Measurements from ENCODE around the gene GALNT18.
"Not testable (repeated sequence)": the region's sequence is repeated elsewhere in the genome, so short reads cannot be mapped to it uniquely, and the experiment has no call there.

GALNT18 gene

GRCh38 chr11:11456866-11457265, 164.9 kb downstream of the GALNT18 start:
- H3K9me3 ChIP-seq (ENCODE audit: insufficient read depth, low read depth, low read length) = no peaks in the 10 kb centered on the region
- H3K9ac ChIP-seq (ENCODE audit: low read depth, low read length) = no peak overlapping the region
- H3K36me3 ChIP-seq (ENCODE audit: insufficient read depth, low read length) = no peaks in the 10 kb centered on the region
- H3K4me1 ChIP-seq (ENCODE audit: insufficient read depth, low read length) = no peaks in the 10 kb centered on the region
- H3K27me3 ChIP-seq (ENCODE audit: insufficient read depth, low read length) = no peaks in the 10 kb centered on the region
- no peak overlapping the region for H3K27ac ChIP-seq (ENCODE audit: low read depth, low read length)
- no peak overlapping the region for H3K4me3 ChIP-seq (ENCODE audit: low read length)
- 91% methylated on average over 3 of the region's 3 CpGs for WGBS

DNA sequence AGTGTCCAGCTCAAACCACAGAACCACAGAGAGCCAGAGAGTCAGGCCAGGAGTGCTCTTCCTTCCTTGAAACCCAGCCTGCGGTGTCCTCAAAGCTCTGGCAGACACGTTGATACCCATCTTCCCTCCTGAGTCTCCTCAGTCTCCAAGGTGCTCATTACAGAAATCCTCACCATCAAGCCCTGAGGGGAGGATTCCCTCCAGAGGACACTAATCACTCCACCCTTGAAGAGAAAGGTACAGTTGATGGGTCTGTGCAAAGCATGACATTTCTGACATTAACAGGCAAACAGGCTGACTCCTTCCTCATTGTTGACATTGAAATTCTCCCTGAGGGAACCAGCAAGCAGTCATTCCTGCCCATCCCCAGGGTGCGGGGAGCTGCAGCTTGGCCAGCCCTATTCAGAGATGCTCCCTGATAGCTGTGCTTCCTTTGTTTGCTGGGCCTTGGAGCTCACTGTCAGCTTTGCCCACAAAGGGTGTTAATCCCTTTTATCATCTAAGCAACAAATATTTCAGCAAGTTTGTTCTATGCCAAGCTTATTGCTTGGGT, 167.1 kb downstream of the GALNT18 start:
- Histone ChIP-seq H3K27ac (ENCODE audit: low read depth, low read length) (no peak overlapping the region), H3K9ac (ENCODE audit: low read depth, low read length) (no peak overlapping the region), H3K9me3 (ENCODE audit: insufficient read depth, low read depth, low read length) (no peaks in the 10 kb centered on the region), H3K4me3 (ENCODE audit: low read length) (no peak overlapping the region), H3K36me3 (ENCODE audit: insufficient read depth, low read length) (no peaks in the 10 kb centered on the region), H3K27me3 (ENCODE audit: insufficient read depth, low read length) (no peaks in the 10 kb centered on the region), H3K4me1 (ENCODE audit: insufficient read depth, low read length) (peaks cover 4% of the 10 kb centered on the region; the same call in 1 of the 2 replicates)
- 80% methylated on average over 3 of the region's 3 CpGs for WGBS

DNA sequence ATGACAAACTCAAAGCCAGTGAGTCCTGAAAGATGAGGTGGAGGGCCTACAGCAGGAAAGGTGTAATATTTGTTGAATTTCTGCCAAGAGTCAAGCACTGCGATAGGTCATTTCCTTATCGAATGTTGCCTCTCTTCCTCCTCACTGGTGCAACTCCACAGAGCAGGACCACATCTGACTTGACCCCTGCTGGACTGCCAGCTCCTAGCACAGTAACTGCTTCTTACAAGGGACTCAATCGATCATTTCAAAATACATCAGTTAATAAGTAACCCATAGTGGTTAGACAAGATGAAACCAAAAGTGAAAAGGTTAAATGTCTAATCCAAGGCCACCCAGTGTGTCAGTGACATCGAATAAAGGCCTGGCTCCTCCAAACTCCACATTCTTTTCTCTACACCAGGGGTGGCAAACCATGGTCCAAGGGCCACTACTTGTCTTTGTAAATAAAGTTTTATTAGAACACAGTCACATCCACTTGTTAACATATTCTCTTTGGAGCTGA, 170.3 kb downstream of the GALNT18 start:
- H3K36me3 ChIP-seq (ENCODE audit: insufficient read depth, low read length) = no peaks in the 10 kb centered on the region
- H3K4me1 ChIP-seq (ENCODE audit: insufficient read depth, low read length) = peaks cover 4% of the 10 kb centered on the region; the same call in 1 of the 2 replicates
- H3K27ac ChIP-seq (ENCODE audit: low read depth, low read length) = no peak overlapping the region
- no peaks in the 10 kb centered on the region for H3K9me3 ChIP-seq (ENCODE audit: insufficient read depth, low read depth, low read length)
- no peak overlapping the region for H3K4me3 ChIP-seq (ENCODE audit: low read length)
- no peak overlapping the region for H3K9ac ChIP-seq (ENCODE audit: low read depth, low read length)
- H3K27me3 ChIP-seq (ENCODE audit: insufficient read depth, low read length) = no peaks in the 10 kb centered on the region
- WGBS = 86% methylated on average over 4 of the region's 4 CpGs

GRCh38 chr11:11450744-11451362, 171.0 kb downstream of the GALNT18 start:
- Histone ChIP-seq H3K4me1 (ENCODE audit: insufficient read depth, low read length) (peaks cover 4% of the 10 kb centered on the region; the same call in 1 of the 2 replicates), H3K4me3 (ENCODE audit: low read length) (no peak overlapping the region), H3K9ac (ENCODE audit: low read depth, low read length) (no peak overlapping the region), H3K27me3 (ENCODE audit: insufficient read depth, low read length) (no peaks in the 10 kb centered on the region), H3K27ac (ENCODE audit: low read depth, low read length) (no peak overlapping the region), H3K36me3 (ENCODE audit: insufficient read depth, low read length) (no peaks in the 10 kb centered on the region), H3K9me3 (ENCODE audit: insufficient read depth, low read depth, low read length) (no peaks in the 10 kb centered on the region)
- WGBS = 87% methylated on average over 3 of the region's 5 CpGs

DNA sequence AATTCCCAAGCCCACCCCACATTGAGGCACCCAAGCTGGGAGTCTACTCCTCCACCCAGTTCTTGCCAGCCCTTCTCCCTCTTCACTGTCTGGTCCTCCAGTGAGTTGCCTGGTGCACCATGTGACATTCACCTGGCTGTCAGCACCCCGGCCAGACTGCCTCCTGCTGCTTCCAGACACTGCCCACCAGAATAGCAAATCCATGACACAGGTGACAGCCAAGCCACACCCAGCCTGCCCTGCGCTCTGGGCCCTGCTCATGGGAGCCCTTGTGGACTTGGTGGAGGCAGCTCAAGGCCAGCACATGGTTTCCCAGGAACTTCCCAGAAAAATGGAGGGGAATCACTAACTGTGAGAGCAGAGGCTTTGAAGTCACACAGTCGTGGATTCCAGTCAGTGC, 172.5 kb downstream of the GALNT18 start:
- Histone ChIP-seq H3K36me3 (ENCODE audit: insufficient read depth, low read length) (no peaks in the 10 kb centered on the region), H3K27ac (ENCODE audit: low read depth, low read length) (no peak overlapping the region), H3K9ac (ENCODE audit: low read depth, low read length) (no peak overlapping the region), H3K27me3 (ENCODE audit: insufficient read depth, low read length) (no peaks in the 10 kb centered on the region), H3K9me3 (ENCODE audit: insufficient read depth, low read depth, low read length) (no peaks in the 10 kb centered on the region), H3K4me1 (ENCODE audit: insufficient read depth, low read length) (peaks cover 5% of the 10 kb centered on the region; the same call in 1 of the 2 replicates), H3K4me3 (ENCODE audit: low read length) (no peak overlapping the region)
- 90% methylated on average over 3 of the region's 3 CpGs for WGBS

DNA sequence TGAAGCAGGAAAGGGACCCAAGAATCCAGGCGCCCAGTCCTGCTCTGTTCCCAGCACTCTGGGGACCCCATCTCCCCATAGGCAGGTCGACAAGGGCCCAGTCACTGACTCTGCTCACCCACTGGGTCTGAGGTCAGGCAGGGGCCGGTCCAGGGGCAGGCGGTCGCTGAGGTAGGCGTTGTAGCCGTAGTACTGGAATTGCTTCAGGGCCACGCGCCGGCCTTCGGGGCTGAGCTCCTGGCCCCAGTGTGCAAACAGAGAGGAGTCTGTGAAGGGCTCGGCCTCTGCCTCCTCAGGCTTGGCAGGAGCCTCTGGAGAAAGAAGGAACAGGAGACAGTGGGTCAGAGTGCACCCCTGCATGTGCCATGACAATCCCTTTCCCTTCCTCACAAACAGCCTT, 173.2 kb downstream of the GALNT18 start:
- Histone ChIP-seq H3K9me3 (ENCODE audit: insufficient read depth, low read depth, low read length) (no peaks in the 10 kb centered on the region), H3K27ac (ENCODE audit: low read depth, low read length) (no peak overlapping the region), H3K36me3 (ENCODE audit: insufficient read depth, low read length) (no peaks in the 10 kb centered on the region), H3K4me1 (ENCODE audit: insufficient read depth, low read length) (peaks cover 7% of the 10 kb centered on the region; the same call in 1 of the 2 replicates), H3K9ac (ENCODE audit: low read depth, low read length) (no peak overlapping the region), H3K27me3 (ENCODE audit: insufficient read depth, low read length) (no peaks in the 10 kb centered on the region), H3K4me3 (ENCODE audit: low read length) (no peak overlapping the region)
- 95% methylated on average over 12 of the region's 12 CpGs for WGBS

- H3K4me3 ChIP-seq (ENCODE audit: low read length); H3K9ac ChIP-seq (ENCODE audit: low read depth, low read length); H3K27me3 ChIP-seq (ENCODE audit: insufficient read depth, low read length); H3K4me1 ChIP-seq (ENCODE audit: insufficient read depth, low read length); H3K9me3 ChIP-seq (ENCODE audit: insufficient read depth, low read depth, low read length); H3K36me3 ChIP-seq (ENCODE audit: insufficient read depth, low read length); H3K27ac ChIP-seq (ENCODE audit: low read depth, low read length): not testable (repeated sequence)
- whole genome bisulfite sequencing = 95% methylated on average over 3 of the region's 3 CpGs
Observed at GRCh38 chr11:11447601-11448000, 174.2 kb downstream of the GALNT18 start.

DNA sequence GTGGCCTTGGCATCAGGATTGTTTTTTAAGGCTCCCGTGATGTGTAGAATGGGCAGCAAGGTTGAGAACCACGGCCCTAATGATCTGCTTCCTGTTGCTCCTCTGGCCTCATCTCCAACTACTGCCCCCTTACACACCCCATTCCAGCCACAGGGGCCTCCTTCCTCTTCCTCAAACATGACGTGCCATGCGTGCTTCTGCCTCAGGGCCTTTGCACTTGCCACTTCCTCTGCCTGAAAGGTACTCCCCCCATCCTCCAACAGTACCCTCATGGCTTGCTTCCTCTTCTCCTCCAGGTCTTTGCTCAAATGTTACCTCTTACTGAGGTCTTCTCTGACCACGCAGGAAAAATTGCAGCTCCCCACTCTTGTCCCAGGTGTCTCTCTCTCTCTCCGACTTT, 174.8 kb downstream of the GALNT18 start:
- Histone ChIP-seq H3K9me3 (ENCODE audit: insufficient read depth, low read depth, low read length) (no peaks in the 10 kb centered on the region), H3K27ac (ENCODE audit: low read depth, low read length) (no peak overlapping the region), H3K4me1 (ENCODE audit: insufficient read depth, low read length) (peaks cover 7% of the 10 kb centered on the region; the same call in 1 of the 2 replicates), H3K27me3 (ENCODE audit: insufficient read depth, low read length) (no peaks in the 10 kb centered on the region), H3K9ac (ENCODE audit: low read depth, low read length) (no peak overlapping the region), H3K36me3 (ENCODE audit: insufficient read depth, low read length) (no peaks in the 10 kb centered on the region), H3K4me3 (ENCODE audit: low read length) (no peak overlapping the region)
- 95% methylated on average over 6 of the region's 6 CpGs for WGBS

- 76% methylated on average over 2 of the region's 2 CpGs for WGBS
- no peaks in the 10 kb centered on the region for H3K36me3 ChIP-seq (ENCODE audit: insufficient read depth, low read length)
- H3K27ac ChIP-seq (ENCODE audit: low read depth, low read length) = no peak overlapping the region
- no peak overlapping the region for H3K4me3 ChIP-seq (ENCODE audit: low read length)
- H3K9me3 ChIP-seq (ENCODE audit: insufficient read depth, low read depth, low read length) = no peaks in the 10 kb centered on the region
- no peak overlapping the region for H3K9ac ChIP-seq (ENCODE audit: low read depth, low read length)
- peaks cover 7% of the 10 kb centered on the region; the same call in 1 of the 2 replicates for H3K4me1 ChIP-seq (ENCODE audit: insufficient read depth, low read length)
- no peaks in the 10 kb centered on the region for H3K27me3 ChIP-seq (ENCODE audit: insufficient read depth, low read length)
Observed at GRCh38 chr11:11446564-11446963, 175.2 kb downstream of the GALNT18 start.

- WGBS = 94% methylated on average over 13 of the region's 13 CpGs
Observed at GRCh38 chr11:11445441-11446185, 176.2 kb downstream of the GALNT18 start.

GRCh38 chr11:11444804-11445131, 177.0 kb downstream of the GALNT18 start:
- Histone ChIP-seq H3K27me3 (ENCODE audit: insufficient read depth, low read length) (no peaks in the 10 kb centered on the region), H3K4me3 (ENCODE audit: low read length) (no peak overlapping the region), H3K9ac (ENCODE audit: low read depth, low read length) (no peak overlapping the region), H3K9me3 (ENCODE audit: insufficient read depth, low read depth, low read length) (no peaks in the 10 kb centered on the region), H3K4me1 (ENCODE audit: insufficient read depth, low read length) (peaks cover 7% of the 10 kb centered on the region; the same call in 1 of the 2 replicates), H3K36me3 (ENCODE audit: insufficient read depth, low read length) (no peaks in the 10 kb centered on the region), H3K27ac (ENCODE audit: low read depth, low read length) (no peak overlapping the region)
- 82% methylated on average over 5 of the region's 5 CpGs for WGBS

More at GRCh38 chr11:11445441-11446185, 176.2 kb downstream of the GALNT18 start:
- no peaks in the 10 kb centered on the region for H3K9me3 ChIP-seq (ENCODE audit: insufficient read depth, low read depth, low read length)
- H3K36me3 ChIP-seq (ENCODE audit: insufficient read depth, low read length) = no peaks in the 10 kb centered on the region
- peaks cover 3% of the 10 kb centered on the region; the same call in 1 of the 2 replicates for H3K4me1 ChIP-seq (ENCODE audit: insufficient read depth, low read length)
- H3K27ac ChIP-seq (ENCODE audit: low read depth, low read length) = no peak overlapping the region
- no peak overlapping the region; the same call in 1 of the 2 replicates for H3K9ac ChIP-seq (ENCODE audit: low read depth, low read length)
- H3K27me3 ChIP-seq (ENCODE audit: insufficient read depth, low read length) = no peaks in the 10 kb centered on the region
- no peak overlapping the region for H3K4me3 ChIP-seq (ENCODE audit: low read length)
